Articular chondrocyte of knee joint (primary cell): ENCODE results near the gene MEIS2. TPM values are rescaled to one million over a fixed set of nuclear protein-coding genes. Genes with fewer than 3 reads are reported as not detected.

Experiments
- small RNA-seq: library from RNA; depleted of rRNA; stranded (forward); fragments of <200 nt; gene quantifications from one replicate; pipeline ENCODE3, GENCODE V24; 2012
- total RNA-seq: library from RNA; depleted of rRNA; stranded (reverse); fragments of >200 nt; gene quantifications from 2 replicates; pipeline ENCODE4 v1.2.3, GENCODE V29; 2012

MEIS2 gene
- total RNA-seq = 13.9 and 15.8 TPM in 2 replicates

GRCh38 chr15:37100109-37100965 is at the start of gene MEIS2:
MEIS2 (minus strand) TSS chr15:37100549; CDS start chr15:37099466, 1,083 bp downstream.

Small RNA genes lying within 50 kb of the gene (small RNA-seq; reads per million reads assigned to genes)
- gene MIR8063 = not detected
- not detected for gene RF00012
- gene RF00019 = not detected
